Measurements from ENCODE around the gene DHRSX.
"Not testable (repeated sequence)": the region's sequence is repeated elsewhere in the genome, so short reads cannot be mapped to it uniquely, and the experiment has no call there.

DHRSX gene, protein sequence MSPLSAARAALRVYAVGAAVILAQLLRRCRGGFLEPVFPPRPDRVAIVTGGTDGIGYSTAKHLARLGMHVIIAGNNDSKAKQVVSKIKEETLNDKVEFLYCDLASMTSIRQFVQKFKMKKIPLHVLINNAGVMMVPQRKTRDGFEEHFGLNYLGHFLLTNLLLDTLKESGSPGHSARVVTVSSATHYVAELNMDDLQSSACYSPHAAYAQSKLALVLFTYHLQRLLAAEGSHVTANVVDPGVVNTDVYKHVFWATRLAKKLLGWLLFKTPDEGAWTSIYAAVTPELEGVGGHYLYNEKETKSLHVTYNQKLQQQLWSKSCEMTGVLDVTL

DNA sequence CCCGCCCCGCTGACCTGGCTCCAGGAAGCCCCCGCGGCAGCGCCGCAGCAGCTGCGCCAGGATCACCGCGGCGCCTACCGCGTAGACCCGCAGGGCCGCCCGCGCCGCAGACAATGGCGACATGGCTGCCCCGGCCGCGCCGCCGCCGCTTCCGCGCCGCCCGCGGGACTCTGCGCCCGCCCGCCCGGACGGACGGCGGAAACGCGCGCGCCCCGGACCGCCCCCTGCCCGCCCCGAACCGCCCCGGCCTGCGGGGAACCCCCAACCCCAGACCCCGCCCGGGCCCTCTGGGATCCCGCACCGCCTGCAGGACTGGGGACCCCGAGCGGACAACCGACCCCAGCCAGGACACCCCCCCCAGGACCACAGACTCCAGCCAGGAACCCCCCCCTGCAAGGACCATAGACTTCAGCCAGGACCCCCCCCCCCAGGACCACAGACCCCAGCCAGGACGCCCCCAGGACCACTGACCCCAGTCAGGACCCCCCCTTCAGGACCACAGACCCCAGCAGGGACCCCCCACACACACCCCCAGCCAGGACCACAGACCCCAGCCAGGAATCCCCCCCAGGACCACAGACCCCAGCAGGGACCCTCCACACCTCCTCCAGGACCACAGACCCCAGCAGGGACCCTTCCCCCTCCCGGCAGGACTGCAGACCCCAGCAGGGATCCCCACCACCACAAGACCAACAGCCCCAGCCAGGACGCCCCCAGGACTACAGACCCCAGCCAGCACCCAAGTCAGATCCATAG, at the start of gene DHRSX, which contains the start of gene ZBED1:
TSS of gene DHRSX (minus strand) at position 174 of the 756 bp plus-strand sequence. CDS start at position 123, 51 bp downstream.
TSS of gene ZBED1 (minus strand) at position 174 of the 756 bp plus-strand sequence. CDS start 10,257 bp downstream, outside the sequence.
- DNase-seq: no peak

DNA sequence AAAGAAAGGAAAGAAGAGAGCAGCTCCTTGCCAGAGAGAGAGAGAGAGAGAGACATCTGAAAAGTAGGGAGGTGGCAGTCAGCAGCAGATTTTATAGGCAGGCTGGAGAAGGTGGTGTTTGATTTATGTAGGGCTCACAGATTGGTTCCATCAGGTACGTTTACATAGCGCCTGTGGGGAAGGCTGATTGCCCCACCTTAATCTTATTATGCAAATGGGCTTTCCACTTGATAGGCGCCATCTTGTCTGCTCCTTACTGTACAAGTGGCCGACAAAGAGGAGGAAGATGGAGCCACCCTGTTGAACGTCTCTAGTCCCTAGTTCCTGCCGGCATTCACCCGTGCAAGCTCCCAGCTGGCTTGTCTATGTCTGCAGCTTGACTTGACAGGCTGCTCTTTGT, 49.1 kb upstream of the DHRSX start:
- no peak for DNase-seq

DNA sequence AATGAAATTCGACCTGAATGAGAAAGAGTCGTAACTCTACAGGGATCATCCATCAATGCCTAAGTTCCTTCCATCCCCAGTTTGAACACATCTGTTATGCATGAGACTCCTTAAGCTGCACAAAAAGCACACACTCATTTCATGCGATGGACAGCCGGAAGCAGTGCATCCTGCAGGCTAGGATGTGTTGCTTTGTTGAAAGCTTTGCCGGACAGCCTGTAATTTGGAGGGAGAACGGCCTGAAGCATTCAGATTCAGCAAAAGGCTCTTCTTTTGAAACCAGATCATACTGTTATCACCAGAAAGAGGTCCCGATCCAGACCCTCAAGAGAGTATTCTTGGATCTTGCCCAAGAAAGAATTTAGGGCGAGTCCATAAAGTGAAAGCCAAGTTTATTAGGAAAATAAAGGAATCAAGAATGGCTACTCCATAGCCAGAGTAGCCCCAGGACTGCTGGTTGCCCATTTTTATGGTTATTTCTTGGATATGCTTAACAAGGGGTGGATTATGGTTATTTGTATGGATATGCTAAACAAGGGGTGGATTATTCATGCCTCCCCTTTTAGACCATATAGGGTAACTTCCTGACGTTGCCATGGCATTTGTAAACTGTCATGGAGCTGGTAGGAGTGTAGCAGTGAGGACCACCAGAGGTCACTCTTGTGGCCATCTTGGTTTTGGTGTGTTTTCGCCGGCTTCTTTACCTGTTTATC, 48.1 kb upstream of the DHRSX start:
- no peak for DNase-seq

DNA sequence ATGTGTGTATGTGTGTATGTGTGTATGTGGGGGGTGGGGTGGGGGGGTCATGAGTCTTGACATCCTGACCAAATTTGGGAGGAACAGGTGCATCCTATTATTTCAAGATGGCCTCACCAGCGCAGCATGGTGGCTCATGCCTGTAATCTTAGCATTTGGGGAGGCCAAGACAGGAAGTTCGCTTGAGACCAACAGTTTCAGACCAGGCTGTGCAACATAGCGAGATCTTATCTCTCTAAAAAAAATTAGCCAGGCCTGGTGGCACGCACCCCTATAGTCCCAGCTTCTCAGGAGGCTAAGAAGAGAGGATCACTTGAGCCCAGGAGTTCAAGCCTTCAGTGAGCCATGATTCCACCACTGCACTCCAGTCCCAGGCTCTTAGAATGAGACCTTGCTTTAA, 47.0 kb upstream of the DHRSX start:
- DNase-seq: no peak

DNA sequence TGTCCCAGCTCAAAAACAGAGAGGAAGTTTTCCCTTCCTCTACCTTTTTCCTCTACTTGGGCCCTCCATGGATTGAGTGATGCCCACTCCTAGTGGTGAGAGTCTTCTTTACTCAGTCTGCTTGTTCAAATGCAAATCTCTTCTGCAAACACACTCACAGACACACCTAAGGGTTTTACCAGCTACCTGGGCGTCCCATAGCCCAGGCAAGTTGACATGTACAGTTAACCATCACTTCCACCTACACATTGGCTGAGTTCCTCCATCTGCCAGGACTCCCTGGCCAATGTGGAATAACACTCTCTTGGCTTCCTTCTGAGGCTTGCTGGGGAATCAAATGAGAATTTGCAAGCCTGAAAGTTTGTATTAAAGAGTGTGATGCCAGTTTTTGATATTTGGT, 45.7 kb upstream of the DHRSX start:
- DNase-seq: no peak

DNA sequence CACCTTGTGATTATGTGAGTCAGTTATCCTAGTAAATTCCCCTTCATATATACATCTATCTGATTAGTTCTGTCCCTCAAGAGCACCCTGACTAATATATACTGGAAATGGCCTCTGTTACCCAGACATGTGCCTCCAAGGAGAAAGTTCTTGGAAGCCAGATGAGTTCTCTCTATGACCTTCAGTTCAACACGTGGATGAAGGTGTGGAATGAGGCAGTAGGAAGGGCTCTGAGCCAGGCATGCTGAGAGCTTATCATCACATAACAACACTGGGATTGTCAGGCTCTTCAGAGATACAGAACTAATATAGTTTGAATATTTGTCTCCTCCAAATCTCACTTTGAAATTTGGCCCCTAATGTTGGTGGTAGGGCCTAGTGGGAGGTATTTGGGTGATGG, 44.4 kb upstream of the DHRSX start:
- no peak for DNase-seq

DNA sequence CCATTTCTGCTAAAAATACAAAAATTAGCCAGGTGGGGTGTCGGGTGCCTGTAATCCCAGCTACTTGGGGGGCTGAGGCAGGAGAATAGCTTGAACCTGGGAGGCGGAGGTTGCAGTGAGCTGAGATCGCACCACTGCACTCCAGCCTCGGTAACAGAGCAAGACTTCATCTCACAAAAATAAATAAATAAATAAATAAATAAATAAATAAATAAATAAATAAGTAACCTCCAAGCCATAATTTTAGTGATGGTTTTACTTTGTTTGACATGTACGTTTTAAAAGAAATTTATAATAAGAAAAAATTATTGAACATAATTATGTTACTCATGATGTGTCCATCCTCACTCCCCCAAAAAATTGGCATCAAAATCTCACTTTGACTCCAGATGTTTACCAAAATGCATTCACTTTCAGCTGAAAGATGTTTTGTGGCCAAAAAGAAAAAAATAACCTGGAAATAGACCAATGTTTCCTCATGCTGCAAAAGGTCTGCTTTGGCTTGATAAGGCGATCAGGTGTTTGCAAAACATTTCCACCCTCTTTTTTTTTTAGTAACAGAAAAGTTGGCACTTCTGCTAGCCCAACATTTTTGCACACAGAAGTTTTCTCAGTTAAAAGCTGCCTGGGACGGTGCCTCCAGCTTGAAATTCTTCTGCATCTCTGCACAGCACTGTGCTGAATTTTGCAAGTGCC, 42.2 kb upstream of the DHRSX start:
- DNase-seq: no peak

DNA sequence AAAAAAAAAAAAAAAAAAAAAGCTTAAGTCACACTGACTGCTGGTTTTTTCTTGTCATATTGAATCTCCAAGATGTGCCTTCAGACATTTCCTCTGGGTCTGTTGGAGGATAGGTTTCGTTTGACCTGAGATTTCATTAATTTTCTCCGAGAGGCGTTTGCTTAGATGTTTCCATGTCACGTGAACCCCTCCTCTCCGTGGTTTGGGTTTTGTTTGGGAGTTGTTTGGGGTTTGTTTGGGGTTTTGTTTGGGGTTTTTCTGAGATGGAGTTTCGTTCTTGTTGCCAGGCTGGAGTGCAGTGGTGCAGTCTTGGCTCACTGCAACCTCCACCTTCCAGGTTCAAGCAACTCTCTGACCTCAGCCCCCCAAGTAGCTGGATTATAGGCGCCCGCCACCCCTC, 40.8 kb upstream of the DHRSX start:
- no peak for DNase-seq

DNA sequence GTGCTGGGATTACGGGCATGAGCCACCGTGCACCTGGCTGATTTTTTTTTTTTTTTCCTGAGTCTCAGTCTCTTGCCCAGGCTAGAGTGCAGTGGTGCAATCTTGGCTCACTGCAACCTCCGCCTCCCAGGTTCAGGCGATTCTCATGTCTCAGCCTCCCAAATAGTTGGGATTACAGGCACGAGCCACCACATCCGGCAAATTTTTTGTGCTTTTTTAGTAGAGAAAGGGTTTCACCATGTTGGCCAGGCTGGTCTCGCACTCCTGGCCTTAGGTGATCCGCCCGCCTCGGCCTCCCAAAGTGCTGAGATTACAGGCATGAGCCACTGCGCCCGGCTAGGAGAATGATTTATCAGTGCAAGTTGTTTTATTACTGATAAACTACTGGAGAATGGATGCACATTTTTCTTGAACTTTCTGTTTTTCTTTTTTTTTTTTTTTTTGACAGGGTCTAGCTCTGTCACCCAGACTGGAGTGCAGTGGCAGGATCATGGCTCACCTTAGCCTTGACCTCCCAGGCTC, 39.7 kb upstream of the DHRSX start:
- DNase-seq: no peak

DNA sequence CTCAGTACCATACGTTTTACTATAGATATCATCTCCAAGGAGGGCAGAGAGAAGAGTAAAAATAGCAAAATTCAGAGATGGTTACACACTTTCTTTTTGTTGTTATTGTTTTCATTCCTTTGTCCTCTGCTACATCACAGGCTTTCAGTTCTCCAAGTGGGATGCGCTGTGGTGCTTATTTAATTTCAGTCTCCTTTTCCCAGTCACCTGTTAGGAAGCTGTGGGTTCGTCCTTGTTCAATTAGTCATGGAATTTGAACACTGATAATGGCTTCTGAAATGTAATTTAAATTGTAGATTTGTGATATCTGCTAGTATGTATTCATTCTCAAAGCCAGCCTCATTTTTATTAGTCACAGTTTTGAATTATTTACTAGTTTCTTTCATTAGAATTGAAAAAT, 38.8 kb upstream of the DHRSX start:
- DNase-seq: no peak

DNA sequence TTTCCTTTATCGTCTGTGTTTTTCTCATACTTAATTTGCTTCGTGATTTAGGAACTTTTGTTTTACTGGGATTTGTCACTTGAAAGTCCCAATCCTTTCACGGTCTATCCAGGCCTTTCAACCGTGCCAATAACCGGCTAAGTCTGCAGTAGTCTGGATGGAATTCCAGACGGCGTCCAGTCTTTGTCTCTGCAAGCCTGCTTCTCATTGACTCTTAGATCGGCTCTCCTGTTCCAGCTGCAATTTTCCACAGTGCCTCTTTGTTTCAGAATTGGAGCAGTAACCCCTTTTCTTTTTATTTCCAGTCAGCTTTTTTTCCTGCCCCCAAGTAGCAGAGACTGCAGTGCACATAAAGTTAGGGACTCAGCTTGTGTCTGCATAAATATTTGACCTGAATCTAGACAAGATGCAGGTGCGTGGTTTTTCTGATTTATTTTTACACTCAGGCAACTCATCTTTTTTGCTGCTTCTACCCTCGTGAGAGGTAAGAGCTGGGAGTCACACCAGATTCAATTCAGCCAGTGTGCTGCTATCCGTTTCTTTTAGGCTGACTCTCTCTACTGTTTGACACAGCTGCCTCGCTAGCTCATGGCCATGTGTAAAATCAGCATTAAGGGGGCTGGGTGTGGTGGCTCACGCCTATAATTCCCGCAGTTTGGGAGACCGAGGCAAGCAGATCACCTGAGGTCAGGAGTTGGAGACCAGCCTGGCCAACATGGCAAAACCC, 37.4 kb upstream of the DHRSX start:
- DNase-seq: no peak

DNA sequence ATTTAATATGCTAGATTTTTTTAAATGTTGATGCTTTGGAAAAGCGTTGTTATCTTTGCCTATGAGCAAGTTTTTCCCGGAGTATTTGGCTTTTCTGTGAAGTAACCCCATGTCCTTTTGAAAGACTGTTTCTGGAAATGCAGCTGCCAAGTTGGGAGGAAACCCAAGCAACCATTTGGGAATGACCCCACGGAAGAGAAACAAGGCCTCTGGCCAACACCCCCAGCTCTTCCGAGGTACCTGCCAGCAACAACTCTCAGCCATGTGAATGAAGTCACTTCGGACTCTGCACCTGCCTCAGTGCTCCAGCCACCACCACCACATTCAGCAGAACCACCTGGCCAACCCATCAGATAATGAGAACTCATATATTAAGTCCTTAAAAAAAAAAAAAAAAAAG, 36.2 kb upstream of the DHRSX start:
- DNase-seq: no peak

DNA sequence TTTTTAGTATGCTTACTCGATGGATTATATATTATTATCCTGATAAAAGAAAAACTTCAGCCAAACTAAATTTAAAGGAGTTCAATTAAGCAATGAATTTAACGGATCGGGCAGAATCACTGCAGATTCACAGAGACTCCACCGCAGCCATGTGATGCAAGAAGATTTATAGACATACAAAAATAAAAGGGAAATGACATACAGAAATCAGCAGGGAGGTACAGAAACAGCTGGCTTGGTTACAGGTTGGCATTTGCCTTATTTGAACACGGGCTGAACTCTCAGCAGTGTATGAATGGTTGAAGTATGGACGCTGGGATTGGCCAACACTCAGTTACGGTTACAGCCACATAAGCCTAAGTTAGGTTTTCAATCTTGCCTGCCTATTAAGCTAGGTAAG, 35.4 kb upstream of the DHRSX start:
- no peak for DNase-seq

DNA sequence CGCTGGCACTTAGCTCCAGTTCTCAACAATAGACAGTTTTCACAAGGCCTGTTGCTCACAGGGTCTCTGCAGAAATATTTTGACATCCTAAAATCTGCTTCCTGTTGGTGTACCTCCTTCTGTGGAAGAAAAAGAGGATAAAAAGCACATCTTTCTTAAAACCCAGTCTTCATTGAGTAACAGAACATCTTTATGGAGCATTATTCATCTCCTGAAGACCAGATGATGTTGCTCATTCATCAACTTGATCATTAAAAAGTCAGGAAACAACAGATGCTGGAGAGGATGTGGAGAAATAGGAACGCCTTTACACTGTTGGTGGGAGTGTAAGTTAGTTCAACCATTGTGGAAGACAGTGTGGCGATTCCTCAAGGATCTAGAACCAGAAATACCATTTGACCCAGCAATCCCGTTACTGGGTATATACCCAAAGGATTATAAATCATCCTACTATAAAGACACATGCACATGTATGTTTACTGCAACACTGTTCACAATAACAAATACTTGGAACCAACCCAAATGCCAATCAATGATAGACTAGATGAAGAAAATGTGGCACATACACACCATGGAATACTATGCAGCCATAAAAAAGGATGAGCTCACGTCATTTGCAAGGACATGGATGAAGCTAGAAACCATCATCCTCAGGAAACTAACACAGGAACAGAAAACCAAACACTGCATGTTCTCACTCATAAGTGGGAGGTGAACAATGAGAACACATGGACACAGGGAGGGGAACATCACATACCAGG, 33.7 kb upstream of the DHRSX start:
- not testable (repeated sequence) for DNase-seq

DNA sequence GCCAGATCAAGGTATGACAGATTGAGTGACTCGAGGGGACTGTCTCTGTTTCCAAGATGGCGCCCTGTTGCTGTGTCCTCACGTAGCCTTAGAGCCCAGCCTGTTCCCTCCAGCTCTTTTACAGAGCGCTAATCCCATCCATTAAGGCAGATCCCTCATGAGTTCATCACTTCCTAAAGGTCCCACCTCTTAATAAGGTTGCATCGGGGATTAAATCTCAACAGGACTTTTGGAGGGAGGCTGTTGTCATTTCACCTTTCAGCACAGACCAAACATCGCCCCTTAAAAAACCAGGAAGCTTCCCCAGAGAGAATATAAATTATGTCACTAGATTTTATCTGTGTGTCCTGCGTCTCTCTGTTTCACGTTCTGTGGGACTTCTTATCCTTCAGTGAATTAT, 32.6 kb upstream of the DHRSX start:
- no peak for DNase-seq

DNA sequence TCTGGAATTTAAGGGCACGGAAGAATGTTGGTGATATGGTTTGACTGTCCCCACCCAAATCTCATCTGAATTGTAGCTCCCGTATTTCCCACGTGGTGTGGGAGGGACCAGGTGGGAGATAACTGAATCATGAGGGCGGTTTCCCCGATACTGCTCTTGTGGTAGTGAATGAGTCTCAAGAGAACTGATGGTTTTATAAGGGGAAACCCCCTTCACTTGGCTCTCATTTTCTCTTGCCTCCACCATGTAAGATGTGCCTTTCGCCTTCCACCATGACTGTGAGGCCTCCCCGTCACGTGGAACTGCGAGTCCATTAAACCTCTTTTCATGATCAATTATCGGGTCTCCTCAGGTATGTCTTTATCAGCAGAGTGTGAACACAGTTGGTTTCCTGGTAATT, 25.6 kb upstream of the DHRSX start:
- DNase-seq: no peak

DNA sequence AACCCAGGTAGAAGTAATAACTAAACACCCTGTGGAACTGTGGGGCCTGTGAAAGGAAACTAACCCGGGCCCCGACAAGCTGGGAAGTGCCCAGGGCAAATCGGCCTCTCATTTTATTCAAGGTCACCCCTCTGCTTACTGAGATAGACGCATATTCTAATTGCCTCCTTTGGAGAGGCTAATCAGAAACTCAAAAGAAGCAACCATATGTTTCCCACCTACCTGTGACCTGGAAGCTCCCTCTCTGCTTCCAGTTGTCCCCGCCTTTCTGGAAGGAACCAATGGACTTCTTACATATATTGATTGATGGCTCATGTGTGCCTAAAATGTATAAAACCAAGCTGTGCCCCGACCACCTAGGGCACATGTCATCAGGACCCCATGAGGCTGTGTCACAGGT, 23.1 kb upstream of the DHRSX start:
- no peak for DNase-seq

DNA sequence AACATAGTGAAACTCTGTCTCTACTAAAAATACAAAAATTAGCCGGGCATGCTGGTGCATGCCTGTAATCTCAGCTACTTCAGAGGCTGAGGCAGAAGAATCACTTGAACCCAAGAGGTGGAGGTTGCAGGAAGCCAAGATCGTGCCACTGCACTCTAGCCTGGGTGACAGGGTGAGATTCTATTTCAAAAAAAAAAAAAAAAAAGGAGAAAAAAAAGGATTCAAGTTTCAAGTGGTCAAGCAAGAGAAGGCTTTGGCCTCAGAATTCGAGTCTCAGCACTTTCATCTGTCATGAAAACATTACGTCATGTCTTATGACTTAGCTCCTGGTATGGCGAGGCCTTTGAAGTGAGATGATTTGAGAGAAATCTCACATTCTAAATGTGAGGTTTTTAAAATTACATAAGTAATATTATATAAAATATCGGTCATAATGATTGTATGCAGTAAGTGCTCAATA, 21.2 kb upstream of the DHRSX start:
- no peak for DNase-seq

DNA sequence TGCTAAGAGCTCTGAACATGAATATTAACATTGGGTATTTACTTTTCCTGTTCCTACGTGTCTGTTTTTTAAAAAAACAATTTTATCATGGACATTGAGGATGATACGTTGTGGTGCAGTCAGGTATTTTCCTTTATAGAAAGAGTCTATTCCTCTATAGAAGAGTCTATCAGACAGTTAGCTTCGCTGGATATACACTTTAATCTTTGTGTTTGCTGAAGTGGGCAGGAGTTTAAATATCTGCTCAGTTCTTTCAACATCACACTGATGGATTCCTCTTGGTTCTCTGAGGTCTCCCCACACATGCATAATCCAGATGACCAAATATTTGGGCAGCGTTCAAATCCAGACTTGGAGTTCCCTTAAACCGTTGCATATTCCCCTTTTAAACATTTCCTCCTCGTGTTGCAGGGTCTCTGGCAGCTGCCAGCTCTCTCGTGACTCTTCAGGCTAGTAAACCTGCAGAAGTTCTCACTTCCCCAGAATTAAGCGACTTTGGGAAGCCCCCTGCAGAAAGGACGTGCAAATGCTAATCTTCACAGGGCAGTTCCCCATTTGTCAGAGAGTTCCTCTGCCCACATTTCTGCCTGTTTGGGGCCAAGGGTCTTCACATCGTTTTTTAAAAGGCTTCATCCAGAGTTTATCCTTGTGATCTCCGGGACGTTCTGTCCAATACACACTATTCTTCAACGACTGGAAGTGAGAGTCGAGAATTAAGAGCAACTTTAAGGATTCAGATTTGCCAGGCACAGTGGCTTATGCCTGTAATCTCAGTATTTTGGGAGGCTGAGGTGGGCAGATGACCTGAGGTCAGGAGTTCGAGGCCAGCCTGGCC, 20.5 kb upstream of the DHRSX start:
- no peak for DNase-seq

DNA sequence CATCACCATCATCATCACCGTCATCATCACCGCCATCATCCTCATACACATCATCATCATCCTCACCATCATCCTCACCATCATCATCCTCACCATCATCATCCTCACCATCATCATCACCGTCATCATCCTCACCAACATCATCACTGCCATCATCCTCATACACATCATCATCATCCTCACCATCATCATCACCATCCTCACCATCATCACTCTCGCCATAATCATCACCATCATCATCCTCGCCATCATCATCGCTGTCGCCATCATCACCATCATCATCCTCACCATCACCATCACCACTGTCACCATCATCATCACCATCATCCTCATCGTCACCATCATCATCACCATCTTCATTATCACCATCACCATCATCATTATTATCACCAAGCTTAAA, 19.8 kb upstream of the DHRSX start:
- no peak for DNase-seq

Measured in T1000 (cell line).